ENCODE results near the gene NGFR.
A peak's percentile ranks its signal among the peaks of the same experiment; 100 is the strongest.

- TF ChIP-seq CTCF (conservative IDR thresholded peaks at IDR 0.05), result peak; percentile 75
- no peak for TF ChIP-seq EZH2 (IDR thresholded peaks at IDR 0.05; ENCODE audit: low read depth)
Observed at GRCh38 chr17:49557312-49558024, 62.4 kb downstream of the NGFR start.
